Measurements from ENCODE around the gene STXBP3. TPM values are rescaled to one million over a fixed set of nuclear protein-coding genes. Genes with fewer than 3 reads are reported as not detected.
"Not testable (repeated sequence)": the region's sequence is repeated elsewhere in the genome, so short reads cannot be mapped to it uniquely, and the experiment has no call there.

STXBP3 gene, protein sequence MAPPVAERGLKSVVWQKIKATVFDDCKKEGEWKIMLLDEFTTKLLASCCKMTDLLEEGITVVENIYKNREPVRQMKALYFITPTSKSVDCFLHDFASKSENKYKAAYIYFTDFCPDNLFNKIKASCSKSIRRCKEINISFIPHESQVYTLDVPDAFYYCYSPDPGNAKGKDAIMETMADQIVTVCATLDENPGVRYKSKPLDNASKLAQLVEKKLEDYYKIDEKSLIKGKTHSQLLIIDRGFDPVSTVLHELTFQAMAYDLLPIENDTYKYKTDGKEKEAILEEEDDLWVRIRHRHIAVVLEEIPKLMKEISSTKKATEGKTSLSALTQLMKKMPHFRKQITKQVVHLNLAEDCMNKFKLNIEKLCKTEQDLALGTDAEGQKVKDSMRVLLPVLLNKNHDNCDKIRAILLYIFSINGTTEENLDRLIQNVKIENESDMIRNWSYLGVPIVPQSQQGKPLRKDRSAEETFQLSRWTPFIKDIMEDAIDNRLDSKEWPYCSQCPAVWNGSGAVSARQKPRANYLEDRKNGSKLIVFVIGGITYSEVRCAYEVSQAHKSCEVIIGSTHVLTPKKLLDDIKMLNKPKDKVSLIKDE
- 40.2 and 44.7 TPM in 2 replicates for total RNA-seq (2014; rRNA removed; shearing (Covaris generic))
- 26.1 and 28.4 TPM in 2 replicates for polyA plus RNA-seq (2015; cell fraction: cytosol; rRNA removed)
- 57.1 and 74.1 TPM in 2 replicates for polyA plus RNA-seq (2015; cell fraction: nucleus; rRNA removed)

DNA sequence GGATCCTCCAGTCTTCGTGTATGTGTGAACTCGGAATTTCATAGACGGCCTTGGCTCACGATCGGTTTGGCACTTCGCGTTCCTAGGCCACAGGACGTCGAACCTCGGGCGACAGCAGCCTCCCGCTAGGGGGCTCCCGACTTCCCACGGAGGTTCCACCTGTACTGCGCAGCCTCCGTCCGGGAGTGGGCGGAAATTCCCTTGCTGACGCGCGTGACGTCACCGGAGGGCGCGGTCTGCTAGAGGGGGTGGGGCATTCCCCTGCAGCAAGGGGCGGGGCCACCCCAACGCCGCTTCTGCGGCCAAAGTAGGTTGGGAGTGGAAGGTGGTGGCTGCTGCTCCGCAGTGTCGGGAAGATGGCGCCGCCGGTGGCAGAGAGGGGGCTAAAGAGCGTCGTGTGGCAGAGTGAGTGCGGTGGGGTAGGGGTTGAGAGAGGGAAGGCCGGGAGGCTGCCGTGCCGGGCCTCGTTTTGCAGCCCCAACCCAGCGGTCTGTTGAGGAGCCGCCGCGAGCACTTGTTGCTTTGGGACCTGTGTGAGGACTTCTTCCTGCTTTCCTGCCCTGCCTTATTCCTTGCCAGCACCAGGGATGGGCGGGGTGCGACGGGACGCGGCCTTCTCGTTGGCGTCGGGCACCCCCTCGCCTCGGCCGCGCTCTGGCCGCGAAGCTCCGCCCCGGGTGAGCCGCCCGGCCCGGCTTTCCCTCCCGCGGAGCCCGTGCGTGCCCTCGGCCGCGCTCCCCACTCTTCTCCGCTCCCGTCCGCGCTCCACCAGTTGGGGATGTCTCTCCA lies at the start of gene STXBP3:
Gene STXBP3, plus strand, starts transcription at position 293 of the 789 bp plus-strand sequence. Its CDS starts 64 bp downstream, at position 357.
- DNase-seq (ENCODE audit: low read depth, low spot score), result peak; percentile 97
- in situ Hi-C loops (cut with HindIII; ENCODE audit: low pct_unique_long_range_greater_than_20kb, low sequenced_read_pairs), result no loop called here

DNA sequence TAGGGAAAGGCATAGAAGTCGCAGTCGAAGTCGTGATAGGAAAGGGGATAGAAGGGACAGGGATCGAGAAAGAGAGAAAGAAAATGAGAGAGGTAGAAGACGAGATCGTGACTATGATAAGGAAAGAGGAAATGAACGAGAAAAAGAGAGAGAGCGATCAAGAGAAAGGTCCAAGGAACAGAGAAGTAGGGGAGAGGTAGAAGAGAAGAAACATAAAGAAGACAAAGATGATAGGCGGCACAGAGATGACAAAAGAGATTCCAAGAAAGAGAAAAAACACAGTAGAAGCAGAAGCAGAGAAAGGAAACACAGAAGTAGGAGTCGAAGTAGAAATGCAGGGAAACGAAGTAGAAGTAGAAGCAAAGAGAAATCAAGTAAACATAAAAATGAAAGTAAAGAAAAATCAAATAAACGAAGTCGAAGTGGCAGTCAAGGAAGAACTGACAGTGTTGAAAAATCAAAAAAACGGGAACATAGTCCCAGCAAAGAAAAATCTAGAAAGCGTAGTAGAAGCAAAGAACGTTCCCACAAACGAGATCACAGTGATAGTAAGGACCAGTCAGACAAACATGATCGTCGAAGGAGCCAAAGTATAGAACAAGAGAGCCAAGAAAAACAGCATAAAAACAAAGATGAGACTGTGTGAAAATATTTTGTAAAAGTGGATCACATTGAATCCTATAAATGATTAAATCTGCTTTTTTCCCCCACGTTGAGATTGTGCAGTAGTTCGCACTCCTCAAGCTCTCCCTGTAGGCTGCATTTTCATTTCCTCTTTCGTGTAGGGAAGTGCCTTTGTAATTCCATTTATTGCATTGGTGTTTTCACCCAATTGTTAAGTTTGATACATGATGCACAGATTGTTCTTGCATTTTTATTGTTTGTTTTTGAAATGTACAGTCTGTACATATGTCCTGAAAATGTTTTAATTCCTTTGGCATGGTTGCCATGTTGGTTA lies 46.8 kb upstream of the STXBP3 start:
- no peak for DNase-seq (ENCODE audit: low read depth, low spot score)
- in situ Hi-C loops (cut with HindIII; ENCODE audit: low pct_unique_long_range_greater_than_20kb, low sequenced_read_pairs), result no loop called here

DNA sequence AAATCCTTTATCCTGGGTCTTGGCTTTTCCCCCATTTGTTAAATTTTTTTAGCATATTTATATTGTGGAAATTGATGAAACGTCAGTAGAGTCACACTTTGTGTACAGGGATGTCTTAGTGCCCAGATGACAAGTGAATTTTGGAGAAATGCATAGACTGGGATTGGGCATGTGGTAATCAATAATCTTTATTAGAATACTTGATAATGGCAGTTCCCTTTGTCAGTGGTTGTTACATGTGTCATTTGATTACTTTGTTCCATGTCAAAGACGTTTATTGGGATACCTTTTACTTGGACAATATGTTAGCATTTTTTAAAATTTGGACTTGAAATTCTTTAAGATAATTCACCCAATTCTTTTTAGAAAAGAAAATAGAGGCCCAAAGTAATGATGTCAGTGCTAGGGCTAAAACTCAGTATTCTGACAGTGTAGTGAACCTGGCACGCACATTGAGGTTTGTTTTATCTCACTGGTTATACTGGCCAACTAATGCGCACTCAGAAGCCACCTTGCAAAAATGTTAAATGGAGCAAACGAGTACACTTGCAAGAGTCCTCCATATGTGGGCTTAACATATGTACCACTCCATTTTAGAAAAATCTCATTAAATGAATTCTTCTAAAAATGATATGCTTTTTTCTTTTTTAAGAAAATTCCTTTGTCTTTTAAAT lies 45.2 kb upstream of the STXBP3 start:
- in situ Hi-C loops (cut with HindIII; ENCODE audit: low pct_unique_long_range_greater_than_20kb, low sequenced_read_pairs), result no loop called here
- DNase-seq (ENCODE audit: low read depth, low spot score), result no peak

DNA sequence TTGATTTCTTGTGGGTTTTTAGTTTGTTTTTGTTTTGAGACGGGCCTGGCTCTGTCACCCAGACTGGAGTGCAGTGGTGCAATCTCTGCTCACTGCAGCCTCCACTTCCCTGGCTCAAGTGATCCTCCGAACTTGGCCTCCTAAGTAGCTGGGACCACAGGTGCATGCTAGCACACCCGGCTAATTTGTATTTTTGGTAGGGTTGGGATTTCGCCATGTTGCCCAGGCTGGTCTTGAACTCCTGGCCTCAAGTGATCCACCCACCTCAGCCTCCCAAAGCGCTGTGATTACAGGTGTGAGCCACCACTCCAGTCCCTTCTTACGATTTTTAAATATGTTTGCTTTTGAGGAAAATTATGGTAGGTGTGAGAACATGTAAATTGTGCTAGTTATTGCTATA lies 44.4 kb upstream of the STXBP3 start:
- DNase-seq (ENCODE audit: low read depth, low spot score); in situ Hi-C loops (cut with HindIII; ENCODE audit: low pct_unique_long_range_greater_than_20kb, low sequenced_read_pairs): not testable (repeated sequence)

DNA sequence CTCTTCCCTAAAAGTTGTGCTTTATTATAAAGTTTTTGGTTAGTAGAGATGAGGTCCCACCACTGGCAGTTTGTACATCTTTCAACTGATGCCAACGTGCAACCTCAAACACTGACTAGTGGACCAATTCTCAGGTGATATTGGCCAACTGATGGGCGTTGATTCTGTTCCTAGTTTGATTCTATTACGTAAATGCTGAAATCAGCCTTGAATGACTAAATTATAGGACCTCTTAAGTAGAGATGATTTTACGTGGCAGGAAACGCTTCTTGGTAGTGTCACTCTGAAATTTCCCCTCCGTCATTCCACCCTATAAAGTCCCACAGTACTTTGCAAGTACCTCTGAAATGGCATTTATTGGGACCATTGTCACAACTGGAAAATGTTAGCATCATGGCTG lies 42.5 kb upstream of the STXBP3 start:
- DNase-seq (ENCODE audit: low read depth, low spot score), result no peak
- in situ Hi-C loops (cut with HindIII; ENCODE audit: low pct_unique_long_range_greater_than_20kb, low sequenced_read_pairs), result no loop called here

DNA sequence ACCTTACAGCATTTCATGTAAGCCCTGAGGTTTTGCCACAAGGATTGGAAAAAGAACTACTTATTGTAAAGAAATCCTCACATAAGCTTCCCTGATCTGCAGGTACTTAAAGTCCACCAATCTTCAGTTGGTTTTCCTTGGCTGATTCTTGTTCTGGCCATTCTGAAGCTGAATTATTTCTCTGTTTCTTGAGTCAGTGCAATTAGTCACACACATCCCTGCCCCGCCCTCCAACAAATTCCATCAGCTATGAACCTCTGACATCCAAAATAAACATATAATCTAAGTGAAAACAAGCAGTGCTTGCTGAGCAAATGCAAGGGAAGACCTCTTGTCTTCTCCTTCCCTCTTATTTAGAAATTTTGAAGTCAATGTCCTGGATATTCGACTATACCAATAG lies 42.0 kb upstream of the STXBP3 start:
- in situ Hi-C loops (cut with HindIII; ENCODE audit: low pct_unique_long_range_greater_than_20kb, low sequenced_read_pairs), result no loop called here
- DNase-seq (ENCODE audit: low read depth, low spot score), result no peak

DNA sequence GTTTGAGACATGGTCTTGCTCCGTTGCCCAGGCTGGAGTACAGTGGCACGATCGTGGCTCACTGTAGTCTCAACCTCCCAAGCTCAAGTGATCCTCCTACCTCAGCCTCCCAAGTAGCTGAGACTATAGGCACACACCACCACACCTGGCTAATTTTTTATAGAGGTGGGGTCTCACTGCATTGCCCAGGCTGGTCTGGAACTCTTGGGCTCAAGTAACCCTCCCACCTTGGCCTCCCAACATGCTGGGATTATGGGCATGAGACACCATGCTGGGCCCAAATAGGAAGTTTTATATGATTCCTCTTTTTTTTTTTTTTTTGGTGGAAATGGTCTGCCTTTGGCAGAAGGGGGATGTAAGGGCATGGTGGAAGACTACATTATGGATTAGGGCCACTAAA lies 39.8 kb upstream of the STXBP3 start:
- DNase-seq (ENCODE audit: low read depth, low spot score), result no peak
- in situ Hi-C loops (cut with HindIII; ENCODE audit: low pct_unique_long_range_greater_than_20kb, low sequenced_read_pairs), result no loop called here

DNA sequence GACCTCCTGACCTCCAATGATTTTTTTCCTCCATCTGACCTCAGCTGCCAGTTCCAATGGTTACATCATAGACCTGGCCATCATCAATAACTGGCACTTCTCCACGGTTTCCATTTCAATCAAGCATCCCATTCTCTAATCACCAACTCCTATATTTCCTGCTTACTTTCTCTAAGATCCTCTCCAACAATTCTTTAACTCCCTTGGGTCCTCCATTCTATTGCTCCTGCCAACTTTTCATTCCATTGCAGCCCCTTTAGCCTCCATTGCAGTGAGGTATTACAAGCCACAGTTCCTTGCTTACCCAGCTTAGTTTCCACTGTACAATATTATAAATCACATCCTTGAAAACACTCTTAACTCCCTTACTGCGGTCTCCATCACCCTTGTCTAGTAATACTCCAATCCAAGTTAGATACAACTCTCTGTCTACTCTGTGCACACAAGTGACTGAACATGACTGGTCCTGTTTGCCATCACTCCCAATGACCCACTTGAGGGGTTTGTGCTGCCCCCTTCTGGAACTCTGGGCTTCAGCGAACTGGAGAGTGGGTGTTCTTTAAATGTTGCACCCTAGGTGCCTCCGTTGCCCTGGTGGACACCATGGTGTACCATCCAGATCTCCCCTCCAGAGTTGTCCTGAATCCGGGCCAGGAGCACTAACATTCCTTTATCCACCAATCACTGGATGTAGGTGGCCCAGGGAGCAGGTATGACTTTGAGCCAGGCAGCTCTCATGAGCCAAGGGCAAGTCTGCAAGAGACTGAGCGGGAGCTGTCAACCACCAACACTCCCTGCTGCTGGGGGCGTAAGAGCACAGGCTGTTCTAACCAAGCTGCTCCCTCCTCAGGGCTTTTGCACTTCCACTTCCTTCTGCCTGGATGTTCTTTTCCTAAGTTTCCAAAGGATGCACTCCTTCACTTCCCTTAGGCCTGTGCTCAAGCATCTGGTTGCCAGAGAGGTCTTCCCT lies 37.5 kb upstream of the STXBP3 start:
- DNase-seq (ENCODE audit: low read depth, low spot score), result peak; percentile 74
- in situ Hi-C loops (cut with HindIII; ENCODE audit: low pct_unique_long_range_greater_than_20kb, low sequenced_read_pairs), result no loop called here

DNA sequence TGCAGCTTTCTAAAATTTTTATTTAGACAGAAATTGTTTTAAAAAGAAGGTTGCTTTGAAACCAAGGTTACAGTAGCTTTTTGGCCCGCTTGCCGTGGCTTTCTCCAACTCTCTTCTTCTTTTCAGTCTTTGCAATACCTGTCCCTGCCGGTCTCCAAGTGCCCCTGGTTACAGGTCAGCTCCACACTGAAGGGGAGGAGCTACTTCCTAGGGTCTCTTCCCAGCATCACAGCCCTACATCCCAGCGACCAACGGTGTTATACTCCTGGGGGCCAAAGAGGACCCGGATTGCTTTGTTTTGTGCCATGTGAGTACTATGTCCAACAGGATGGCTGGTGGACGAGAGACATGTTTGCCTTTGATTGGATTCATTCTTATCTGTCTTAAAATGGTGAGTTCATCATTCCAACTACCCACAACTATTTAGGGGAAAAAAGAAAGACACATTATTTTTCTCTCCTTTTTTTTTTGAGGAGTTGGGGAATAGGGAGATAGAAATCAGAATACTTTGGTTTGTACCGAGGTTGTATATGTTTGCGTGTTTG lies 33.8 kb upstream of the STXBP3 start, which contains the start of gene FNDC7:
Gene FNDC7, plus strand, starts transcription at position 303 of the 545 bp plus-strand sequence. Its CDS starts 26 bp downstream, at position 329.
- in situ Hi-C loops (cut with HindIII; ENCODE audit: low pct_unique_long_range_greater_than_20kb, low sequenced_read_pairs), result no loop called here
- no peak for DNase-seq (ENCODE audit: low read depth, low spot score)

DNA sequence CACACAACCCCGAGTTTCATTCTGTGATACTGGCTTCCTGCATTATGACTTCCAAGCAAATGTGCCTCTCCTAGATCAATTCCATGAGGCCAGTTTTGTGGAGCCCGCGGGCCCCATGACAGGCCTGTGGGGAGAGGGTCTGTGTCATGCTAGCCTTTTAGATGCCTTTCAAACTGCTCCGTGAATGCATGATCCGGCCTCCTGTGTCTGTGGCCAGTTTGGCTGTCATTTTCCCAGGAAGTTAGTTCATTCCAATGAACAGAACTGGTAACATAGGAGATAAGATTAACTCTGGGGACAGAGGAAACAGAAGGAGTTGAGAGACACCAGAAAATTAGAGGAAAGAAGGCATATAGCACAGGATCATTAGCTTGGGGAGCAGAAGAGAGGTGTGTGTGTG lies 30.5 kb upstream of the STXBP3 start:
- in situ Hi-C loops (cut with HindIII; ENCODE audit: low pct_unique_long_range_greater_than_20kb, low sequenced_read_pairs), result no loop called here
- no peak for DNase-seq (ENCODE audit: low read depth, low spot score)

DNA sequence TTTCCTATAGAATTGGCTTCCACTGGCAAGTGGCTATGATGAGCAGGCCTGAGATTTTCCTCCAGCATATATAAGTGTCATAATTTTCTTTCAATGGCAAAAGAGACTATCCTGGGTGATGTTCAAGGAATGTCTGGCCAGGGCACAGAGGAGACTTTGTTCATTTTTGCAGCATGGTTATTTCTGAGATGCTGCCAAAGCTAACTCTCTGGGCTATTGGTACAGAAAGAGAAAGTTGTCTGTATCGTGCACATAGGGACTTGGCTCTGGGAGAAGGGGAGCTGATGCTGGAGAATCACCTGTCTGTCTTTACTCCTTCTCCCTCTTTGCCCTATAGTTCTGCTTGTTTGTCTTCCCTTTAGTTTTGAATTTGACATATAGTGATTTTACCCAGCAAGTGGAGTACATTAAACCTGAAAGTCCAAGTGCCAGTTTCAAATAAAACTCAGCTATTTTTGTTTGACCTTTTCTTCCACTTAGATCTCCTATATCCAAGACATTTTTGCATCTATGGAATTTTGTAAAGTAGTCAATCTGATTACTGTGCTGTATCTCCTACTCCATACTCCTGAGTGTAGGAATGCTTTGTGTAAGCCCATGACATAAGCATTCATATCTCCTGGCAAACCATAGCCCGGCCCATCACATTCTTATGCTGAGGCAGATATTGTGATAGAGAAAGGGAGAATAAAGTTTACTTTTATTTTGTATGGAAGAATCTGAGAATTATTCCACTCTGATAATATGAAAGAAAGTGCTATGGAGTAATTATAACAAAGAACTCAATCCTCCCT lies 29.8 kb upstream of the STXBP3 start:
- in situ Hi-C loops (cut with HindIII; ENCODE audit: low pct_unique_long_range_greater_than_20kb, low sequenced_read_pairs), result no loop called here
- DNase-seq (ENCODE audit: low read depth, low spot score), result no peak

DNA sequence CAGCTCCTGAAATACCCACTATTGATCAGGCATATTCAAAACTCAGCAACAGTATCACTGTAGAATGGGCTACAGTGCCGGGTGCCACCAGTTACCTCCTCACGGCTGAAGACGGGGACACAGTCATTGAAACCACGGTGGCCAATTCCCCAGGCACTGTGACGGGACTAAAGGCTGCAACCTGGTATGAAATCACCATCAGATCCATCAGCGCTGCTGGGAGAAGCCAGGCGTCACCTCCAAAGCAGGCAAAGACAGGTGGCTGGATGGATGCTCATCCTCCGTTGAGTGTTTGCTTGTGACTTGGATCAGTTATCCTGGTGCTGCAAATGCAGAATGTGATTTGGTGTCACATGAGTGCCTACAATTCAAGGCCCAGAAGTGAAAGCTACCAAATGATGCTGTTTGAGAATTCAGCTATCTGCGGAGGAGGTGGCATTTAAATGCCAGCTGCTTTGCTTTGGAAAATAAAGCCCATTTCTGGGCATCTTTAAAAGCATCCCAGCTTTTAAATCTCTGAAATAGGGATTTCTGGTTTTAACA lies 28.6 kb upstream of the STXBP3 start:
- in situ Hi-C loops (cut with HindIII; ENCODE audit: low pct_unique_long_range_greater_than_20kb, low sequenced_read_pairs), result no loop called here

DNA sequence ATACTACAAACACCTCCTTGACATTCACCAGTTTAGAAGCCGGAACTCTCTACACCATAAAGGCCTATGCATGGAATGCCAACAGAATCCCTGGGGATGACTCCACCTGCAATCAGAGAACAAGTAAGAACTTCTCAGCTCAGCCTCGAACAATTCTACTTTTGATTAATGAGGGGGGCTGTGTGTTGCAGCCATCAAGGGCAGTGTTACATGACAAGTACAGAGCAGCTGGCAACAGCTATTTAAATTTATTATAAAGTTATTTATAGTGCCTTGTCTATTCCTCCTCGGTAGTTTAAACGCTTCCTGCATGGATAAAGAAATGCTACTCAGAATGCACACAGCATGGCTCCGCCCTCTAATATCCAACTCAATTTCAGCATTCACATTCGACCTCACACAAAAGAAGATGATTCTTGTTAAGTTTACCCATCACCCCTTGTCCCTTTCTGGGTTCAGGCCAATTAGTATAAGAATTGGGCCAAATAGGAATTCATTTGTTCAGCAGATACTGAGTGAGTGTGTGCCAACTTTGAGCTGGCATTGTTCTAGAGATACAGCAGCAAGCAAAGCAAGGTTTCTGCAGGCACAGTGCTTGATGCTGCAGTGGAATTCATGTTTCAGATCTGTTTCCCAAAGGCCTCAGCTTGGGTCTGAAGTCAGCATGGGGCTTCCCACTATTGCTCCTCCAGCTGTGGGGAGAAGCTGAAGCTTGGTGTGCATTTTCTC lies 27.4 kb upstream of the STXBP3 start:
- DNase-seq (ENCODE audit: low read depth, low spot score), result no peak
- in situ Hi-C loops (cut with HindIII; ENCODE audit: low pct_unique_long_range_greater_than_20kb, low sequenced_read_pairs), result no loop called here

More for the DNA sequence above, 28.6 kb upstream of the STXBP3 start:
- no peak for DNase-seq (ENCODE audit: low read depth, low spot score)

All from SK-MEL-5 (cell line).